GM19463 (cell line): ENCODE results near the gene MIF4GD.
A peak's percentile ranks its signal among the peaks of the same experiment; 100 is the strongest.
"Not testable (repeated sequence)": the region's sequence is repeated elsewhere in the genome, so short reads cannot be mapped to it uniquely, and the experiment has no call there.

Source experiments
- ATAC-seq: cut with Tn5 transposase; IDR thresholded peaks from one replicate; pipeline ENCODE4 v1.9.1; 2021; ENCODE audit warnings: mild to moderate bottlenecking, moderate library complexity; ENCODE audit not compliant: unreplicated experiment

MIF4GD gene, protein sequence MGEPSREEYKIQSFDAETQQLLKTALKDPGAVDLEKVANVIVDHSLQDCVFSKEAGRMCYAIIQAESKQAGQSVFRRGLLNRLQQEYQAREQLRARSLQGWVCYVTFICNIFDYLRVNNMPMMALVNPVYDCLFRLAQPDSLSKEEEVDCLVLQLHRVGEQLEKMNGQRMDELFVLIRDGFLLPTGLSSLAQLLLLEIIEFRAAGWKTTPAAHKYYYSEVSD

DNA sequence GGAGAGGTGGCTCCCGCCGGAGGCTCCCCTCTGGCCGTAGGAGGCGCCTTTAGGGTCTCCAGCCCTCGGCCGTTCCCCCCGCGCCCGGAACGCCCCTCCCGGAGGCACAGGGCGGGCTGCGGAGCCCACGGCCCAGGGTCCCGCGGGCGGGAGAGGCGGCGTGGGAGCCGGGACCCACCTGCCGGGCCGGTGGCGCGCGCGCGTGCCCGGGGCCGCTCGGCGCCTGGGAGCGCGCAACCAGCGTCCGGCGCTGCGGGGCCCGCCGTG is at the start of gene MIF4GD:
MIF4GD (minus strand) TSS at position 266 of the 267 bp plus-strand sequence. CDS start 1,036 bp downstream, outside the sequence.
- ATAC-seq: no peak

DNA sequence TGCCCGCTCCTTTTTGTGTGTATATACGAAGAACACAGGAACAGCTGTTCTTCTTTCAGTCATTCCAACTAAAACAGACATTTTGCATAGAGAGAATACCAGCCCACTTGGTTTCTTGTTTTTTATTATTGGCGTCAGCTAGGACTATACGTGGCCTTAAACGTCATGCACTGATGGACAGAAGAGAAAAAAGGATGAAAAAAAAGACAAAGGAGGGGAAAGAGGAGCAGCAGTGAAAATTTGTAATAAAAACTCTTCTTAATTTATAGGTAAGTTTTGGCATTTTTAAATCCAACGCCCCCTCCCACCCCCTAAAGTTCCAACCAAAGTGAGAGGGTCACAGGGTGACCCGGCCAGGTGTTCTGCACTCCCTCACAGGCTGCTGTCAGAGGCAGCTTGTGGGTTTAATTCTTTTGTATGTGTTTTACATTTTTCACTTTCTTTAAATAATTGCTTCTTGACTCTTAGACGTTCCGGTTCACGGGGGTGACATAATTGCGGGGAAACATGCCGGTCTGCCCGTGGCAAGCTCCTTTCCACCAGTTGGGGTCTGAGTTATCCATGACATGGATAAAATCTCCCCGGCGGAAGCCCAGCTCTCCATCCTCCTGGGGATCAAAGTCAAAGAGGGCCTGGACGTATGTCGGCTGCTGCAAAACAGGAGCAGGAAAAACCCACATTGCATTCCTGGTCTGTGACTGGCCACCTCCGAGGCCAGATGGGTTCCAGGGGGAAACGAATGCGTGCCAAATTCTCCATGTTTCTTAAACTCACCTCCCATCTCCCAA is 49.1 kb upstream of the MIF4GD start:
- peak; percentile 38 for ATAC-seq

DNA sequence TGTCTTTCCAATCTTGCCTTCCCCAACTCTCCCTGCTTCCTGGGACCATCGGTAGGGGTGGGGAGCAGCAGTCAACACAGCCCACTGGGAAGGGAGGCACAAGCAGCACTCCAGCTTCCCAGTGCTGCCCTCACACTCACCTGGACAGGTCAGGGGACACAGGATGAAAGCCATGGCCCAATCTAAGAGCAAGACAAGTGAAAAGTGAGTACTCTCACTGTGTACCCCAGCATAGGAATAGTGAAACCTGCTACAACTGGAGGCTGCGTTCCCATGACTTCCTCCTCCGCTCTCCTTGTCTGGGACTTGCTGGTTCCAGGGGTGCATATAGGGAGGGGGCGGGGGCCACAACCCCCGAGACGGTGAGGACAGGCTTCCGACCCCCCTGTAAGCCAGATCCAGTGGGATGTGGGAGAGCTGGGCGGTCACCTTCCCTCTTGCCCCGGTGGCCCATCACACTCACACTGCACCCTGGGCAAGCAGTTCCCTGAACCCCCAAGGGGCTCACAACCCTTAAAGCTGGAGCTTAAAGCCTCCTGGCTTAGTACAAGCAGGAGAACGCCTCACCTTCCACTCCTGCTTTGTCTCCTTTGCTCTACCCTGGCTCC is 47.7 kb upstream of the MIF4GD start:
- no peak for ATAC-seq

DNA sequence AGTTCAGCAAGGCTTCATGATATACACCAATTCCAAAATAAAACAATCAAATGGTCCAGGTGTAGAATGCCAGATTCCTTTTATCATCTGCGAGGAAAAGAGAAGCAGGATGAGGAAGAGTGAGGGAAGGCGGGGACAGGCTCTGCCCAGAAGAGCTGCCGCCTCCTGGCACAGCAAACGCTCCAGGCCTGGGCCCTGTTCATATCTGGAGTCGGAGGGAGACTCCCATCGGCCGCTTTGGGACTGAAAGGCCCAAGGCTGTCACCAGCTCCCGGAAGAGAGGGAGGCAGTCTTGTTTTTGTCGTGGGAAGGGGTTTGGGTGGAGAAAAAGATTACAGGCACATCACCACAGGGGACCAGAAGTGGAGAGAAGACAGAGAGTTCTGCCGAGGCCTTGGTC is 47.2 kb upstream of the MIF4GD start:
- ATAC-seq: no peak

DNA sequence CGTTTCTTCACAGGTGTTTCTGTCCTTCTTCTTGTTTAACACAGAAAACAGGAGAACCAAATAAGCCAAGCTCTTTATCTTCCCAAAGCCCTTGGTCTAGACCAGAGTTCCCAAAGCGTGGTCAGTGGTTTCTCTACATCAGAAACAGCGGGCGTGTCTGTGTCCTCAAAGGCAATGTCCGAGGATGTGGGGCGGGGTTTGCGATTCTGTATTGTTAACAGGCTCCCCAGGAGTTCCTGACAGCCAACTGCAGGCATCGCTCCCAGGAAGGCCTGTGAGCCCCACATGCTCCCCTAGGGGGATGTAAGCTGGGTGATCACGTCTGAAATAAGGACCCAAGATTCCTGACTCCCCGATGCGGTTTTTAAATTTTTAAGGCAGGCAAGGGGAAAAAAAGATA is 46.6 kb upstream of the MIF4GD start:
- ATAC-seq: no peak

DNA sequence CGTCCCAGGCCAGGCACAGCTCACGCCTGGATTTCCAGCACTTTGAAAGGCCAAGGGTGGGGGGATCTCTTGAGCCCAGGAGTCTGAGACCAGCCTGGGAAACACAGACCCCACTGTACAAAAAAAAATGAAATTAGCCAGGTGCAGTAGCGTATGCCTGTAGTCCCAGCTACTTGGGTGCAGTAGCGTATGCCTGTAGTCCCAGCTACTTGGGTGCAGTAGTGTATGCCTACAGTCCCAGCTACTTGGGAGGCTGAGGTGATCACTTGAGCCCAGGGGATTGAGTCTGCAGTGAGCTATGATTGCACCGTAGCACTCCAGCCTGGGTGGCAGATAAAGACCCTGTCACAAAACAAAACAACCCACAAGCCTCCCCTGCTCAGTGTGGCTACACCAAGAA is 45.2 kb upstream of the MIF4GD start:
- no peak for ATAC-seq

DNA sequence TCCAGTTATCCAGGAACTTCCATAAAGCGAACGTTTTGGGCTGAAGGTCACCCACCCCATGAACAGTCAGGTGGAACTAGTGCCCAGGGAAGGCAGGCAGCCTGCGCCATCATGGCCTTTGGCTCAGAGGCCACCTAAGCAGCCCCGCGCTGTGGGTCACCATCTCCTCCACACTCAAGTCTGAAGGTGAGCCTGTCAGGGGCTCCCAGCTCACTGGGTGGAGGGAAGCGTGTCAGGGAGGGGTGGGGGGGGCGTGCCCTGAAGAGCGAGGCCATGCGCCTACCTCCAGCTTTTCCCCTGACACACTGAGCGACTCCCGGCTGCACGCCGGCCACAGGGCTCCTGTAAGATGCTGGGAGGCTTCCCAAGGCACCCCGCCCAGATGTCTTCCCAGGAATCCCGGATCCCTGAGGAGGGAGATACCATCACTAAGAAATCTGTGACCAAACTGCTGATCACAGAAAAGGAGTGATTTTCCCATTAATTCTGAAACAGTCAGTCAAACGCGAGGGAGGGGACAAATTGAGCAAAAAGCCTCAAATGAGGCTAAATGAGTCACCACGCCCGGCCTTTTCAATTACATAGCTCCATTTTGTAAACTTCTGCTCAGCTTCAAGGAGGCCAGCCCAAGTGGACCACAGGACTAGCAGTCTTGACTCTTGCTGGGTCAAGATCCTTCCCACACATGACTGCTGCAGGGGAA is 44.7 kb upstream of the MIF4GD start:
- no peak for ATAC-seq

DNA sequence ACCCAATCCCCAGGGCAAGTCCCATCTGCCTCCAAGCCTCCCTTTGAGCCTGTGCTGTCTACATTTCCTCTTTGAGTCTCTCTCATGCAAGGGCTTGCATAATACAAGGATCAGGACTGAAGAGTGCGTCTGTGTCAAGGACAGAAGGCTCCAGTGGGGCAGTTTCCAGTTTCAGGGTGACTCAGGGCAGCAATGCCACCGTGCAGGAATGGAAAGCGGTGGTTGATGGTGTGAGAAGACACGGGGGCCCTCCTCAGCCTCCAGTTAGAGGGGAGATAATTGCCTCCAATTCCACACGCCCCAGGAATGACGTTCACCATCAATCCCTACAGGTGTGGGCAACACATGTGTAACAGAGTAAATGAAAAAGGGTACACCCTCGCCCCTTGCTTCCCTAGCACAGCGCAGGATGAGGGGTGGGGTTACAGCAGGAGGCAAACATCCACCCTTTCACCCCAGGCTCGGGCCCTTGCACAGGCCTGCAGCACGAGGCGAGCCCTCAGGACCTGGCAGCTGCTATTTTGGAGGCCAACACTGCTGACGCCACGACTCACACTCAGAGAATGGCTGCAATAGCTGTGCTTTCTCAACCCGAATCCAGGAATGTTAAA is 43.0 kb upstream of the MIF4GD start:
- ATAC-seq: peak; percentile 79

DNA sequence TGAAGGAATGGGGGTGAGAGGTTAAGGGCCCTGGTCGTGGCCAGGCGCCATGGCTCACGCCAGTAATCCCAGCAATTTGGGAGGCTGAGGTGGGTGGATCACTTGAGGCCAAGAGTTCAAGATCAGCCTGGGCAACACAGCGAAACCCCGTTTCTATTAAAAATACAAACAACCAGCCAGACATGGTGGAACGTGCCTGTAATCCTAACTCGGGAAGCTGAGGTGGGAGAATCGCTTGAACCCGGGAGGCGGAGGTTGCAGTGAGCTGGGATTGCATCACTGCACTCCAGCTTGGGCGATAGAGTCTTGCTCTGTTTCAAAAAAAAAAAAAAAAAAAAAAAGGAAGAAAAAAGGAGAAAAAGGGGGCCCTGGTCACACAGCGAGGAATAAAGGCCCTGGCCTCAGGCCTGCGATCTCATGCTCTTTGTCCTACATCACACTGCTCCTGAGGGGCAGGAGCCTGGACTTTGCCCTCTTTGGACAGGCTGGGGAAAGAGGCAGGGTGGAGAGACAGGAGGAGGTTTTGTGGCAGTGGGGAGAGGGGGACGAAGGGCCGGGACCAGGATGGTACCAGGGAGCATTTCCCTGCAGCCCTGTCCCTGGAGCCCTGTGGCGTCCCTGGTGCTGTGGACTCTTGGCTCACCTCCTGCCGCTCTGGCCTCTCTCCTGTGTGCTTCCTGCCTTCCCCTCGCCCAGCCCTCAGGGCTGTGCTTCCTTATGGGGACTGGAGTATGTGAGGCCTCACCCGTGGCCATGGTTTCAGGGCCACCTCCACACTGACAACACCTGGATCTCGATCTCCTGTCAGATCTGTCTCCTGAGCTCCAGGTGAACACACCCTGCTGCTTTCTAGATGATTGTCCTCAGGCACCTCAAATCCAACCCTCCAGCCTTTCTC is 38.0 kb upstream of the MIF4GD start:
- no peak for ATAC-seq

DNA sequence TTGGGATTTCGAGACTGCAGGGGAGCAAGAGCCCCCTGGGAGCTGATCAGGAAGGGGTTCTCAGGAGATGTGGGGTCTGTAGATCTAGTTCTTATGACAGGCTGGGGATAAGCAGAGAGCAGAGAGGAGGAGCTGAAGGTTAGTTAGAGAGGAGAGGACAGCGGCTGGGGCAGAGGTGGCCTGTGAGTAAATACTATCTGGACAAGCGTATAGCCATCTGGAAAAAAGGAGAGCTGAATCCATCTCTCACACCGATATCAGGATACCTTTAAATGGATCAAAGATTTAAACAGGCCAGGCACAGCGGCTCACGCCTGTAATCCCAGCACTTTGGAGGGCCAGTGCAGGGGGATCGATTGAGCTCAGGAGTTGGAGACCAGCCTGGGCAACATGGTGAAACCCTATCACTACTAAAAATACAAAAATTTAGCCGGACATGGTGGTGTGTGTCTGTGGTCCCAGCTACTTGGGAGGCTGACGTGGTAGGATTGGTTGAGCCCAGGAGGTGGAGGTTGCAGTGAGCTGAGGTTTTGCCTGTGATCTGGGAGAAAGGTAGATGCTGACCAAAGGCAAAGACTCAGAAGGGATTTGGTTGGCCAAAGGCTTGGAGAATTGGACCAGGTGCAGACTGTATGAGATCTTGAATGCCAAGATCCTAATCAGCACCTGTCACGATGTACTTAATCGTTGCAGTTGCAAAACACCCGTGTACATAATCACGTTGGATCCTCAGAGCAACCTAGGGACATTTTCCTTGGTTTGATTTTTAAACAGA is 37.1 kb upstream of the MIF4GD start:
- no peak for ATAC-seq

DNA sequence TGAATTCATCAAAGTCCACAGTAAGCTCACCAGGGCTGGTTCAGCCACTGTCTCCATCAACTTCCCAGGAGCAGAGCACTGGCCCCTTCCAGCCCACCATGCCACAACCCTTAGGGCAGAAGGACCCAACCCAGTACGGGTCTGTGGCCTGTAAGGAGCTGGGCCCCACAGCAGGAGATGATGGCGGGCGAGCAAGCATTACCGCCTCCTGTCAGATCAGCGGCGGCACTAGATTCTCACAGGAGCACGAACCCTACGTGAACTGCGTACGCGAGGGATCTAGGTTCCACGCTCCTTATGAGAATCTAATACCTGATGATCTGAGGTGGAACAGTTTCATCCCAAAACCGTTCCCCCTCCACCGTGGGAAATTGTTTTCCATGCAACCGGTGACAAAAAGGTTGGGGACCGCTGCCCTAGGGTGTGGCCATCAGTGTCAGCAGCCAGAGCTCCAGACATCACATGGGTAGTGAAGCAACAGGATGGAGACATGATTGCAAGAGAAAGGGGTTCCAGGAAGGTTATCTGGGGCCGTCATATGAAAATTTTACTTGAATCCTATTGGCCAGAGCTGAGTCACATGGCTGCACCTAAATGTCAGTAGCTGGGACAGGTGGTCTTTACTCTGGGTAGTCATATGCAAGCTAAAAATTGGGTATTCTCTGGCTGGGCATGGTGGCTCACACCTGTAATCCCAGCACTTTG is 30.6 kb upstream of the MIF4GD start:
- no peak for ATAC-seq

DNA sequence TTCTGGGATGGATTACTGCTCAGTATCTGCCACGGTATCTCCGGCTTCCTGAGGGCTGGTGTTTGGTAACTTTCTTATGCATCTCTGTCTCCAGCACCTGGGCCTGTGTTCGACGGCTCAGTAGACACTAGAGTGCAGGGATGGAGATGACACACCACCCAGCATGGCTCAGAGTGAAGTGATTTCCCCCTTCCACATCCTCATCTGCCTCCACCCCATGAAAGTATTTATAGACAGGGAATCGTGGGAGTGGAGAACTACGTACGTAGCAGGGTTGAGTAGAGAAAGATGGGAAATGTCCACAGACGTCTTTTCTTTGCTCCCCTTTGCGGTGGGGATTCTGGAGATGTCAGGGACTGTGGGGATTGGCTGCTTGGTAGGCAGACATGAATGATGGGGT is 30.0 kb upstream of the MIF4GD start:
- no peak for ATAC-seq

DNA sequence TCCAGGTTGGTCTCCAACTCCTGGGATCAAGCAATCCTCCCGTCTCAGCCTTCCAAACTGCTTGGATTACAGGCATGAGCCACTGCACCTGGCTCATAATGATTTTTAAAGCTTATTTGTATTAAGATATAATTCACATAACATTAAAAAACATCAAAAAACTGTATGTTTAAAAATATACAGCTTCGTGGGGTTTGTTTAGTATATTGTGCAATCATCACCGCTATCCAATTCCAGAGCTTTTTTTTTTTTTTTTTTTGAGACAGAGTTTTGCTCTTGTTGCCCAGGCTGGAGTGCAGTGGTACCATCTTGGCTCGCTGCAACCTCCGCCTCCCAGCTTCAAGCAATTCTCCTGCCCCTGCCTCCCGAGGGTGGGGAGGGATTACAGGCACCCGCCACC is 29.2 kb upstream of the MIF4GD start:
- no peak for ATAC-seq

DNA sequence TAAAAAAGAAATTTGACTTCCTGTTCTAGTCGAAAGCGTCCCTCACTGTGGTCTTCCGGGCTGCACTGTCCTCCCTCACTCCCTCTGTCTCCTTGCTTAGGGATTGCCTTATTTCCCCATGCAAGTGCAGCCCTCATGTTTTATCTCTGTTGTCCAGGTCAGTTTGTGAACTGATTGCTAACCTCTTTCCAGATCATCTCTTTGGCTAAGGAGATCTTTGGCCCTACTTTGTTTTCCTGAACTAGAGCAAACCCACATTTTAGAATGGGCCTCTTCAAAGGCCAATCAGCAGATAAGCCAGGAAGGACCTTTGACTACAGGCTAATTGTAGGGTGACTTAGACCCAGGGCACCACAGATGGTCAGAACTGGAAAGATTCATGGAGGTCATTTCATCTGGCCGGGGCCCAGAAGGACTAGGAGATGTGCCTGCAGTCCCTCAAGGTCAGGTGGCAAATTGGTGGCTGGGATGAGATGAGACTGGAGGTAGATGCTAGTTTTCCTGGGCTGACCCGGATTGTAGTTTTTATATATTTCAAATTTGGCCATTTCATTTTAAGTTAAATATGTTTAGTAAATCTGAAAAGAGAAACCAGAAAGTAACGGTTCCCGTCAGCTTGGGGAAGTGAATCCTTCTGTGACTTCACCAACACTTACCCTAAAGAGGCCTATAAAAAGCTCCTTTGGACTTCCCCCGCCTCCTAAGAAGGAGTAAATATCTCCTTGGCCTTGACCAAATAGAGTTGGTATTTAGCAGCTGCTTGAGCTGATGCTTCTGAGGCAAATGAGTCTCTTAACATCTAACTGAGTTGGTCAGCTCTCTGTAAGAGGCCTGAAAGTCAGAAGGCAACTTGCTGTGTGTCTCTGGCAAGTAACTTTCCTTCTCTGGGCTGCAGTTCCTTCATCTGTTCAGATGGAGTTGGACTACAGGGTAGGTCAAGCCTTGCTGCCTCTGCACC is 24.4 kb upstream of the MIF4GD start:
- peak; percentile 60 for ATAC-seq

DNA sequence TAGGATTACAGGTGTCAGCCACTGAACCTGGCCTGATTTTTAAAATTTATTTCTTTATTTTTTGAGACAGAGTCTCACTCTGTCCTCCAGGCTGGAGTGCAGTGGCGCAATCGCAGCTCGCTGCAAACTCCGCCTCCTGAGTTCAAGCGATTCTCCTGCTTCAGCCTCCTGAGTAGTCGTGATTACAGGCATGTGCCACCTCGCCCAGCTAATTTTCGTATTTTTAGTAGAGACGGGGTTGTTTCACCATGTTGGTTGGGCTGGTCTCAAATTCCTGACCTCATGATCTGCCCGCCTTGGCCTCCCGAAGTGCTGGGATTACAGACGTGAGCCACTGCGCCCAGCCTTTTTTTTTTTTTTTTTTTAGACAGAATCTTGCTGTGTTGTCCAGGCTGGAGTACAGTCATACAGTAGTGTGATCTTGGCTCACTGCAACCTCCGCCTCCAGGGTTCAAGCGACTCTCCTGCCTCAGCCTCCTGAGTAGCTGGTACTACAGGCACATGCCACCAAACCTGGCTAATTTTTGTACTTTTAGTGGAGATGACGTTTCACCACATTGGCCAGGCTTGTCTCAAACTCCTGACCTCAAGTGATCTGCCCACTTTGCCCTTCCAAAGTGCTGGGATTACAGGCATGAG is 21.9 kb upstream of the MIF4GD start:
- not testable (repeated sequence) for ATAC-seq

DNA sequence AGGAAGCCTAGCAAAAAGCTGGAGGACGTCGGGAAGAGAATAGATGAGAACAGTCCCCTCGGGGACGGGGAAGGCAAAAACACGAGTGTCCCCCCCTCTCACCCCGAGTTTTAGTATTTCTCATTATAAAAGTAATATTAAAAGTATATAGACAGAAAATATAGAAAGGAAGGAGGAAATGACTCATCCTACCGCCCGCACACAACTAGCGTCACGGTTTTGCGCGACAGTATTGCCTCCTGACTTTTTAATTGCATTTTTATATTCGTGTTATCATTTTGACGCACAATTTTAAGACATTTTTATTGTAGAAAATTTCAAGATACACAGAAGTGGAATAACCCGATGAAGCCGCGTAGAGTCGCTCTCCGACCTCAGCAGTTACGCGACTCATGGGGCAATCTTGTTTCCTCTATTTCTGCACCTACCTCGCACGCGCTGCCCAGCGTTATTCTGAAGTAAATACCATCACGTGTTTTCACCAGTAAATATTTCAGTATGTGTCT is 18.9 kb upstream of the MIF4GD start:
- no peak for ATAC-seq
